ENCODE measurements around the gene CTXND1.

CTXND1 gene

GRCh38 chr15:80185152-80185551 lies 66.9 kb downstream of the CTXND1 start:
- H3K4me3 ChIP-seq (replicated peaks; ENCODE audit: insufficient read depth, low read length): no peak overlapping the region
- H3K27ac ChIP-seq (replicated peaks): no peak overlapping the region
- DNase-seq (ENCODE audit: low read depth in 1 of 2, low spot score in 1 of 2): no peak
- no peaks in the 10 kb centered on the region for H3K27me3 ChIP-seq (ENCODE audit: insufficient read depth, poor library complexity, severe bottlenecking)
- TF ChIP-seq GABPA (IDR thresholded peaks at IDR 0.05; ENCODE audit: low read depth) (no peak), SPI1 (IDR thresholded peaks at IDR 0.05; ENCODE audit: borderline replicate concordance, low read depth) (no peak)

GRCh38 chr15:80184554-80184953 lies 67.5 kb downstream of the CTXND1 start:
- TF ChIP-seq REST (IDR thresholded peaks at IDR 0.05; ENCODE audit: insufficient replicate concordance, low read depth): no peak
- TF ChIP-seq POLR2AphosphoS5 (IDR thresholded peaks at IDR 0.05; ENCODE audit: low read depth): no peak
- no peak for TF ChIP-seq GABPA (IDR thresholded peaks at IDR 0.05; ENCODE audit: low read depth)
- no peak for TF ChIP-seq SPI1 (IDR thresholded peaks at IDR 0.05; ENCODE audit: borderline replicate concordance, low read depth)
- H3K4me3 ChIP-seq (replicated peaks; ENCODE audit: insufficient read depth, low read length): no peak overlapping the region
- DNase-seq (ENCODE audit: low read depth in 1 of 2, low spot score in 1 of 2): no peak
- H3K27ac ChIP-seq (replicated peaks): no peak overlapping the region
- no peaks in the 10 kb centered on the region for H3K27me3 ChIP-seq (ENCODE audit: insufficient read depth, poor library complexity, severe bottlenecking)

GRCh38 chr15:80183886-80184285 lies 68.1 kb downstream of the CTXND1 start:
- TF ChIP-seq REST (IDR thresholded peaks at IDR 0.05; ENCODE audit: insufficient replicate concordance, low read depth) (no peak), POLR2AphosphoS5 (IDR thresholded peaks at IDR 0.05; ENCODE audit: low read depth) (no peak), GABPA (IDR thresholded peaks at IDR 0.05; ENCODE audit: low read depth) (no peak), CTCF (IDR thresholded peaks at IDR 0.05; ENCODE audit: insufficient read depth, low read length) (no peak), SPI1 (IDR thresholded peaks at IDR 0.05; ENCODE audit: borderline replicate concordance, low read depth) (no peak)
- H3K4me3 ChIP-seq (replicated peaks; ENCODE audit: insufficient read depth, low read length): no peak overlapping the region
- no peak for DNase-seq (ENCODE audit: low read depth in 1 of 2, low spot score in 1 of 2)
- H3K27me3 ChIP-seq (ENCODE audit: insufficient read depth, poor library complexity, severe bottlenecking): no peaks in the 10 kb centered on the region
- no peak overlapping the region for H3K27ac ChIP-seq (replicated peaks)

- no peak overlapping the region for H3K27ac ChIP-seq (replicated peaks)
- no peak for TF ChIP-seq SPI1 (IDR thresholded peaks at IDR 0.05; ENCODE audit: borderline replicate concordance, low read depth)
- TF ChIP-seq GABPA (IDR thresholded peaks at IDR 0.05; ENCODE audit: low read depth): no peak
- TF ChIP-seq POLR2AphosphoS5 (IDR thresholded peaks at IDR 0.05; ENCODE audit: low read depth): no peak
- TF ChIP-seq CTCF (IDR thresholded peaks at IDR 0.05; ENCODE audit: insufficient read depth, low read length): no peak
- no peak for TF ChIP-seq REST (IDR thresholded peaks at IDR 0.05; ENCODE audit: insufficient replicate concordance, low read depth)
- DNase-seq (ENCODE audit: low read depth in 1 of 2, low spot score in 1 of 2): no peak
- H3K27me3 ChIP-seq (ENCODE audit: insufficient read depth, poor library complexity, severe bottlenecking): no peaks in the 10 kb centered on the region
- H3K4me3 ChIP-seq (replicated peaks; ENCODE audit: insufficient read depth, low read length): no peak overlapping the region
Observed at GRCh38 chr15:80183306-80183705, 68.7 kb downstream of the CTXND1 start.

All from HL-60 (cell line).